Stimulated activated CD4-positive, alpha-beta T cell treated with anti-CD3 and anti-CD28 coated beads, Interleukin-4, amount 100 ng/mL, for 24 hours (primary cell): Measurements from ENCODE around the gene EPHA10.
"Not testable (repeated sequence)": the region's sequence is repeated elsewhere in the genome, so short reads cannot be mapped to it uniquely, and the experiment has no call there.

Experiments
- DNase-seq: peaks from one replicate; pipeline ENCODE4 v3.0.0-alpha.2; 2020

Gene EPHA10

GRCh38 chr1:37767488-37767887 is 2.6 kb upstream of the EPHA10 start:
- no peak for DNase-seq

DNA sequence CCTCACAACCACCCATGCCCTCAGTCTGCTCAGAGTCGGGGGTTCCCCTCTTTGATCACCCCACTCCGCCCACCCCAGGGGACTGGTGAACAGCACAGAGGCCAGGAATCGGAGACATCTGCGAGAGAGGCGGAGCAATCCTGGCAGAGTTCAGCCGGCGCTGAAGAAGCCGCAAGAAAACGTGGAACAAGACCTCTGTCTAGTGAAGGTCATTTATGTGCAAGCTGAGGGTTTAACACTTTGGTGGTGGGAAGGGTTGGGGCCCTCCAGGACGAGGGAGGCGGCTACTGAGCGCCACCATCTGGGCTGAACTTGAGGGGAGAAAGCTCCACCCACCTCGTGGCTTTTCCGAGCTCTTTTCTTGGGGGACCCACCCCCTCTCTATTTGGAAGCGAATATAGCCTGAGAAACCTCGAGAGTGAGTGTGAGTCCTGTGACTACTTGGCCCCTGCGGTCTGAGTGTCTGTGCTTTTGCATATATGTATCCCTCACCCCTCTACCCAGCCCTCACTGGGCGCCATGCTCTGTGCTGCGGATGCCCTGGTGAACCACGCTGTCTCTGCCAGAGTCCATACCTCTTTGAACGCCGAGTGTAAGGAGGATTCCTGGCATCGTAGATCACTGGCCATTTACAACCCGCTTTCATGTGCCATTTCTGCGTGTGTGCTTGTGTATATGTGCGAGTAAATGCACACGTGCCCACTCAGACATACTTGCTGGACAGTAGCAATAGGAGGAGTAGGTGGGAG is 1.2 kb upstream of the EPHA10 start:
- DNase-seq = peak; percentile 20

DNA sequence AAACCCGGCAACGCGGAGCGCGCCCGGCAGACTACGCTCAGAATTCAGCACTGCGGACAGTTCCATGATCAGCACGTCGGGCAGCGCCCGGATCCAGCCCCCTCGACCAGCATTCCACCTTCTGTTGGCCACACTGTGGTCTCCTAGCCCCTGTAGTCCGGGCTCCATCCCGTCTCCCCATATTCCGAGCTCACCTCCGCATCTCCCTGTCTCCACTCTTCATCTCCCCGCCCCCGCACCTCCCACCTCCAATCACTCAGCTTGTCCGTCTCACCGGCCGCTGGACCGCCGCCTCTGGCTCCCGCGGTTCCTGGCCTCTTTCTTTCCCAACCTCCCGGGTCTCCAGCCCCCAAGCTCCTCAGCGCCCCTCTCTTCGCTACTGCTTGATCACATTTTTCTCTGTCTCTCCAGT is 500 bp downstream of the EPHA10 start:
- peak; percentile 52 for DNase-seq

GRCh38 chr1:37763791-37764413 is 1.0 kb downstream of the EPHA10 start:
- no peak for DNase-seq

DNA sequence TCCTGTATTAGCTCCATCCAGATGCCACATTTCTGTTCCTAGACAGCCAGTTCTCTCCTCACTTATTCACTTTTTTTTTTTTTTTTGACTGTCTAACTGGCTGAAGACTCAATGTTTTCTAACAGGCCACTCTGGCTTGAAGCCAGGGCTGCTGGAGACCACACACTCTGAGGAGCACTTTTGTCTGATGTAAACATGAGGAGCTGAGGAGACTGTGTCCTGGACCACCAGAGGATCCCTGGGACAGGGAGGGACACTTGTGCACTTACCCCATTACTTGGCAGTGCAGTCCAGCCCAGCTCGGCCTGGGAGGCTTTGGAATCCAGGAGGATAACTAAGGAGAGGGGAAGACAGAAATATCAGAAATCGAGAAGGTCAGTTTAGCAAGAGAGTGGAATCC is 2.4 kb downstream of the EPHA10 start:
- no peak for DNase-seq

- DNase-seq = no peak
Observed at GRCh38 chr1:37761416-37762095, 3.4 kb downstream of the EPHA10 start.

DNA sequence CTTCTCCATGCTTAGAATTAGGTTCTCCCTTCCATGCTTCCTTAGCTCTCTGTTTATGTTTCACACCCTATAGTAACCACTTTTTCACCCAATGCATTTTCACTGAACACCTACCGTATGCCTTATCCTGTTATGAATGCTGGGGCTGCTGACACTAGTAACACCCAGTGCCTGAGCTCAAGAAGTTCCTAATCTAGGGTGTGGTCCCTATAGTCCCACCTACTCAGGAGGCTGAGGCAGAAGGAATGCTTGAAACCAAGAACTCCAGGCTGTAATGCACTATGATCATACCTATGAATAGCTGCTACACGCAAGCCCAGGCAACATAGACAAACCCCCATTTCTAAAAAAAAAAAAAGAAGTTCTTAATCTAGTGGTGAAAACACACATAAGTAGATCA is 5.5 kb downstream of the EPHA10 start:
- no peak for DNase-seq

GRCh38 chr1:37755951-37756560 is 8.9 kb downstream of the EPHA10 start:
- no peak for DNase-seq

DNA sequence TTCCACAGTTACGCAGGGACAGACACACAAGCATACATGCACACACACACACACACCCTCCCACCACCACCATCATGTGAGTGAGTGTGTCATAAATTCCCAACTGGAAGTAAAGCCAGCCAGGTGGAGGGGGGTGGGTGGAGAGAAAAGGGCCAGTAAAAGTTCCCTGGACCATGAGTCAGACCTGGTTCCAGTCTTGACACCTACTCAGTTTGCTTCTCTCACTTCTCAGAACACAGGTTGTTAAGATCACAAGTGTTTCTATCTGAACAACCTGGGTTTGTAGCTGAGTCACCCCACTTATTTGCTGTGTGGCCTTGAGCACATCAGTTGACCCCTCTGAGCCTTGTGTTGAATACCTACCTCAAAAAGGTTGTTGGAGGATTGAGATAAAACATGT is 9.6 kb downstream of the EPHA10 start:
- peak; percentile 36 for DNase-seq

DNA sequence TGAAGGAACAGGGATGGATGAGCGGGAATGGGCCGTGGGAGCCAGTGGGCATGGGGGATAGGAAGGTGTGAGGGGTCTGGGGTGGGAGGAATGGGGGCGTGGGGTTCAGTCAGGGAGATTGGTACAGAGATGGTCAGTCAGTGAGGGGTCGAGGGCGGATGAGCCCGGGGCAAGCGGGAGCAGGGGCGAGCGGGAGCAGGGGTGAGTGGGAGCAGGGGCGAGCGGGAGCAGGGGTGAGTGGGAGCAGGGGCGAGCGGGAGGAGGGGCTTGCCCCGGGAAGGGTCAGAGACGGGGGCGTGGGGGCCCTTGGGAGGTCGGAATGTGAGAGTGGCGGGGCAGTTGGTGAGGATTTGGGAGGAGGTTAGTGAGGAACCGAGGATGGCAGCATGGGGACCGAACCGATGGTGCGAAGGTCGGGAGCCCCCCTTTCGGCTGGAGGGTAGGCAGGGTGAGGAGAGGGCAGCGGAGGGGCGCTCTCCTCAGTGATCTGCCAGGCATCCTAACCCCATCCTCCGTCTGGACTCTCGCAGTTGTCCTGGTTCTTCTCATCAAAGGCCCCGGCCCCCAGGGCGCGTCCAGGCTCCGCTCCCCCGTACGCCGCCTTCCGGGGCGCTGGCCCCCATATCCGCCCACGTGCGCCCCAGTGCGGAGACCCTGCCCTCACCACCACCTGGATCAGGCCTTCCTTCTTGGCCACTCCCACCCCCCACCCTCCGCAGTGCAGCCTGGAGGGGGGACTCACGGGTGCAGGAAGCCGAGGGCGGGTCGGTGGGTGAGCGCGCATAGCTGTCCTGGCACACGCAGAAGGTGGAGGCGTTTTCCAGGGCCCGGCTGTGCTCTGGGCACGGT is 11.2 kb downstream of the EPHA10 start:
- DNase-seq = no peak

GRCh38 chr1:37752583-37753471 is 12.1 kb downstream of the EPHA10 start:
- no peak for DNase-seq

GRCh38 chr1:37752213-37752582 is 12.7 kb downstream of the EPHA10 start:
- no peak for DNase-seq

DNA sequence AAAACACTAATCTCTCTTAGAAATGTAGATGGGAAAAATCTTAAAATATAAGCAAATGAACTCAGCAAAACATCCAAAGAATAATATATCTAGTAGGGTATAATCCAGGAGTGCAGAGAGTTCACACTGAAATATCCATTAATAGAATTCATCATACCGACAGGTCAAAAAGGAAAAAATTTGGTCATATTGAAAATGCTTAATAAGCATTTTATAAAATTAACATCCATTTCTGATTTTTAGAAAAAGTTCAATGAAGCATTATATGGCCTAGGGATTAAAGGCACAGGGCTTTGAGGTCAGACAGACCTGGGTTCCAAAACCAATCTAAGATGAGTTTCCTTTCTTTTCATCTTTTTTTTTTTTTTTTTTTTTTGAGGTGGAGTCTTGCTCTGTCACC is 16.4 kb downstream of the EPHA10 start:
- DNase-seq = no peak

DNA sequence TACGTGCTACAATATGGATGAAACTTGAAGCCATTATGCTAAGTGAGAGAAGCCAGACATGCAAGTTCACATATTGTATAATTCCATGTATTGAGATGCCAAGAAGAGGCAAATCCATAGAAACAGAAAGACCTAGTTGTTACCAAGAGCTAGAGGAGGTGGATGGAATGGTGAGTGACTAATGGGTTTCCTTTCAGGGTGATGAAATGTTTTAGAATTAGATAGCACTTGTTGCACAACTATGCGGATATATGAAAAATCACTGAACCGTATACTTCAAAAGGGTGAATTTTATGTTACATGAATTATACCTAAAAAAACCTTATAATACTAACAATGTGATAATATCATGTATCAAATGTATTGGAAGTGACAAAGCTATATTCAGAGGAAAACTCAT is 18.1 kb downstream of the EPHA10 start:
- no peak for DNase-seq

- no peak for DNase-seq
Observed at GRCh38 chr1:37741662-37742061, 23.3 kb downstream of the EPHA10 start.

DNA sequence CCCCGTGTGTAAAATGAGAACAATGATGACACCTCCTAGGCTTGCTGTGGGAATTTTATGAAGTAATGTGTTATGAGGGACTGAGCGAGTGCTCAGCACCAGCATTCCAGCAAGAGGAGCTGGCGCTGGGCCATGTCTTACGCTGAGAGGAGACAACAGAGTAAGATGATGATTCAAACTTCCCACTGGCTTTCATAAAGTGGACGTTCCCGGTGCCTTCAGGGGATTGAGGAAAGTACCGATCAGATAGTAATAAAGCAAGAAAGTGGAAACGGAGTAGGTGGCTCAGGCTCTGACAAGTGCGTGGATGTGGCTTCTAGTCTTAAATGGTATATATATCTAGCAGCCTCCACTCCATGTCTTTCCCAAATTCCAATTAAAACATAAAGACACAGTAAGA is 23.8 kb downstream of the EPHA10 start:
- DNase-seq = no peak

GRCh38 chr1:37739222-37739621 is 25.7 kb downstream of the EPHA10 start:
- DNase-seq = peak; percentile 10

- DNase-seq = not testable (repeated sequence)
Observed at GRCh38 chr1:37738619-37739018, 26.3 kb downstream of the EPHA10 start.

DNA sequence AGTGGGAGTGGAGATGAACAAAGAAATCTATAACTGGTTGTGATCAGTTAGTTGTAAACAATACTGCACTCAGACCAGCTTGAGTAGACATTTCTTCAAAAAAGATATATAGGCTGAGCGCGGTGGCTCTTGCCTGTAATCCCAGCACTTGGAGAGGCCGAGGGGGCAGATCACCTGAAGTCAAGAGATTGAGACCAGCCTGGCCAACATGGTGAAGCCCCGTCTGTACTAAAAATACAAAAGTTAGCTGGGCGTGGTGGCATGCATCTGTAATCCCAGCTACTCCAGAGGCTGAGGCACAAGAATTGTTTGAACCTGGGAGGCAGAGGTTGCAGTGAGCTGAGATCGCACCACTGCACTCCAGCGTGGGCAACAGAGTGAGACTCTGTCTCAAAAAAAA is 26.9 kb downstream of the EPHA10 start:
- DNase-seq = not testable (repeated sequence)

DNA sequence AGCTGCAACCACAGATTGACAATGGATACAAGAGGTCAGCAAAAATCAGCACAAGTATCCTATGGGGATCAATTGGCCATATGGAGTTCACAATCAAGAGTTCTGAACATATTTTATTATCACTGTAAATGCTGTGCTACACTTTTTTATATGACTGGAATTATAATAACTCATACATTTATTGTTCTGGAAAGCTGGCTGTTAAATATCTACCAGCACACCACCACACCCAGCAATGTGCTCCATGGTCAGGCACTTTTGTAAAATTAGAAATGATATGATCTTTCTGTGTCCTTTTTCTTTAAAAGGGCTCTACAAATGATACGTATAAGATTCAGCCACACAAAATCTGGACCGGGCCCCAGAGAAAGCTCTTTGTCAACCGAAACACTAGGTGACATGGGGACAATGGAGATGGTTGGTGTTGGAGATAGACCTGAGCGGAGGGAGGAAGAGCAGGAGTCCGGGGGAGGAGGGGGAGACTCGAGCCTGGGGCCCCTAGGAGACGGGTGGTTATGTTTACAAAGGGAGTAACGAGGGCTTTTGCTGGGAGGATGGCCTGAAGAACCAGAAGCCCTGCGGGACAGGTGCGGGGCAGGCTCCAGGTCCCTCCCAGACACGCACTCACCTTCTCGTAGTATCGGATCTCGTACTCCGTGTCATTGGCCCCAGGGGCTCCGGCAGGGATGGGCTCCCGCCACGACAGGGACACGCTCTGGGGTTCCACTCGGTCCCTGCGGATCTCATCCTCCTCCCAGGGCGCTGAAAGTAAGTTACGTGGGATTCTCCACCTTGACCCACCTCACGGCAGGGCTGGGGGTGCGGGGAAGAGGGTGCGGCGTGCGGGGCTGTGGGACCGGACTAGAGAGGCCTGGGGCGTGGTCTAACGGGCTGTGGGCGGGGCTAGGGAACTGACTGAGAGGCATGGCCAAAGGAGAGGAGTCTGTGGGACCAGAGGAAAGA is 30.0 kb downstream of the EPHA10 start:
- no peak for DNase-seq
